Measurements from ENCODE around the gene NUDT21. TPM values are rescaled to one million over a fixed set of nuclear protein-coding genes. Genes with fewer than 3 reads are reported as not detected.

The NUDT21 gene
- total and polyA plus RNA-seq, 9 donors, result 40.8 to 163 (median 126) TPM

- TF ChIP-seq CTCF (IDR thresholded peaks at IDR 0.05) (no peak), EP300 (IDR thresholded peaks at IDR 0.05) (no peak), POLR2A (IDR thresholded peaks at IDR 0.05) (no peak)
- H3K27me3 ChIP-seq, result no peaks in the 10 kb centered on the region
- no peaks in the 10 kb centered on the region for H3K4me1 ChIP-seq (ENCODE audit: insufficient read depth)
- intact Hi-C loops (cut with DNase I), result no loop called here
- WGBS, 3 donors, result 91 to 99% (median 98%) methylated on average over 6 of the region's 6 CpGs
- H3K36me3 ChIP-seq, result peaks cover 4% of the 10 kb centered on the region
- H3K9me3 ChIP-seq, result no peaks in the 10 kb centered on the region
- no peak overlapping the region for H3K27ac ChIP-seq
- DNase-seq, result no peak
- H3K4me3 ChIP-seq, result no peak overlapping the region
Observed at GRCh38 chr16:56463153-56463552, 12.0 kb upstream of the NUDT21 start.

- H3K27ac ChIP-seq, result no peak overlapping the region
- H3K4me1 ChIP-seq (ENCODE audit: insufficient read depth), result no peaks in the 10 kb centered on the region
- intact Hi-C loops (cut with DNase I), result no loop called here
- H3K9me3 ChIP-seq, result no peaks in the 10 kb centered on the region
- no peak for DNase-seq
- no peak overlapping the region for H3K4me3 ChIP-seq
- H3K27me3 ChIP-seq, result no peaks in the 10 kb centered on the region
- WGBS, 3 donors, result 73 to 79% (median 74%) methylated on average over 3 of the region's 3 CpGs
- peaks cover 4% of the 10 kb centered on the region for H3K36me3 ChIP-seq
- TF ChIP-seq EP300 (IDR thresholded peaks at IDR 0.05) (no peak), POLR2A (IDR thresholded peaks at IDR 0.05) (no peak), CTCF (IDR thresholded peaks at IDR 0.05) (no peak)
Observed at GRCh38 chr16:56462064-56462796, 11.1 kb upstream of the NUDT21 start.

GRCh38 chr16:56460101-56460500, 9.0 kb upstream of the NUDT21 start:
- H3K36me3 ChIP-seq, result peaks cover 4% of the 10 kb centered on the region
- H3K4me3 ChIP-seq, result no peak overlapping the region
- TF ChIP-seq CTCF (IDR thresholded peaks at IDR 0.05) (no peak), POLR2A (IDR thresholded peaks at IDR 0.05) (no peak), EP300 (IDR thresholded peaks at IDR 0.05) (no peak)
- DNase-seq, result no peak
- no peaks in the 10 kb centered on the region for H3K4me1 ChIP-seq (ENCODE audit: insufficient read depth)
- no peaks in the 10 kb centered on the region for H3K27me3 ChIP-seq
- 61 to 85% (median 61%) methylated on average over 2 of the region's 2 CpGs for WGBS, 3 donors
- intact Hi-C loops (cut with DNase I), result no loop called here
- no peaks in the 10 kb centered on the region for H3K9me3 ChIP-seq
- no peak overlapping the region for H3K27ac ChIP-seq

GRCh38 chr16:56457927-56458470, 6.9 kb upstream of the NUDT21 start:
- DNase-seq, result no peak
- H3K4me1 ChIP-seq (ENCODE audit: insufficient read depth), result no peaks in the 10 kb centered on the region
- intact Hi-C loops (cut with DNase I), result no loop called here
- H3K27ac ChIP-seq, result no peak overlapping the region
- peaks cover 2% of the 10 kb centered on the region for H3K36me3 ChIP-seq
- H3K9me3 ChIP-seq, result no peaks in the 10 kb centered on the region
- H3K27me3 ChIP-seq, result no peaks in the 10 kb centered on the region
- WGBS, 3 donors, result 91 to 95% (median 92%) methylated on average over 6 of the region's 6 CpGs
- H3K4me3 ChIP-seq, result no peak overlapping the region
- TF ChIP-seq EP300 (IDR thresholded peaks at IDR 0.05), result no peak
- no peak for TF ChIP-seq CTCF (IDR thresholded peaks at IDR 0.05)
- TF ChIP-seq POLR2A (IDR thresholded peaks at IDR 0.05), result no peak

All from ovary (tissue), 9 donors.